ENCODE results near the gene ELMOD1. TPM values are rescaled to one million over a fixed set of nuclear protein-coding genes. Genes with fewer than 3 reads are reported as not detected.

Gene ELMOD1
- total RNA-seq, 1 experiment from 2014 or later: not detected

- H3K27ac Mint-ChIP-seq (ENCODE audit: low read depth, unreplicated experiment): no peak overlapping the region
- DNase-seq (ENCODE audit: unreplicated experiment): peak; percentile 79
Measured at GRCh38 chr11:107689317-107690202, 98.6 kb downstream of the ELMOD1 start.

DNA sequence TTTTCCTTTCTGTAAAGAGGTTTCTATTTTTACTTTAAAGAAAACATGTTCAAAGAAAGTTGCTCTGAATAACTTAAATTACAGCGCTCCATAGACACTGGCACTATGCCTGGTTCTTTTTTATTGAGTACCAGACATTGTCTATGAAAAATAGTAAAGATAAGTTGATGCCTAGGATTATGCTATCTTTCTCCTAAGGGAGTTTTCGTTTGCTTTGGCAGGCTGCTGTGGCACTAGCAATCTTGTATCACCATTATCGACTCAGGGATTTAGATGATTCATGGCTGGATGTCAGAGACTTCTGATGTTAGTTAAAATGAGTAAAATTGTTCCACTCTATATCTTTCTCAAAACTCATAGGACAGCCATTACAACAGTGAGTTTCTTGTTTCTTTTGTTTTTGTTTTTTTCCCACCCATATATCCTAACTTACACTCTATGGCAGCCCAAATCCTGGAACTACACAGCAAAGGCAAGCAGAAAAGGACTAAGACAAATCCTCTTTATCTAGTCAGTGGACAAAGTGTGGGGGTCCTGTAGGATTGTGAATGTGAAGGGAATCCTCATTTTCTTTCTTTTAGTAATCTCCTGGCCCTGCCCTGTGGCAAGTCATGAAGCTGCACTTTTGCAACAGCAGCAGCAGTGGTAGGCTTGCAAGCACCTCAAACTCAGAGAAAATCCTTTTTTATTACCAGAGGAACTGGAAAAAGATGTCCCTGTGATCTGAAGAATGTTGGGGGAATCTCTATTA, 100.2 kb downstream of the ELMOD1 start:
- intact Hi-C loops (cut with micrococcal nuclease): no loop called here
- no peak overlapping the region for H3K27ac Mint-ChIP-seq (ENCODE audit: low read depth, unreplicated experiment)
- no peaks in the 10 kb centered on the region for H3K9me3 Mint-ChIP-seq (ENCODE audit: unreplicated experiment)
- no peaks in the 10 kb centered on the region for H3K36me3 Mint-ChIP-seq (ENCODE audit: insufficient read depth, unreplicated experiment)
- peaks cover 4% of the 10 kb centered on the region for H3K4me1 Mint-ChIP-seq (ENCODE audit: insufficient read depth, unreplicated experiment)
- ChIA-PET CTCF (interaction anchor here (0.6 to 6.2 kb wide), 11 partner anchors 8 to 1512 kb away, joined by 3 to 114 read pairs (median 6); partner anchors contain the start of gene ALKBH8), POLR2A (interaction anchor here (0.7 kb wide), 1 partner anchor 135 kb away, joined by 4 read pairs; no protein-coding TSS in a partner anchor)
- no TSS peak for BruUV-seq (replicated peaks)
- no peaks in the 10 kb centered on the region for H3K27me3 Mint-ChIP-seq (ENCODE audit: insufficient read depth, unreplicated experiment)
- DNase-seq (ENCODE audit: unreplicated experiment): no peak
- H3K4me3 Mint-ChIP-seq (ENCODE audit: unreplicated experiment): no peak overlapping the region
- TF ChIP-seq, protein P1, sequence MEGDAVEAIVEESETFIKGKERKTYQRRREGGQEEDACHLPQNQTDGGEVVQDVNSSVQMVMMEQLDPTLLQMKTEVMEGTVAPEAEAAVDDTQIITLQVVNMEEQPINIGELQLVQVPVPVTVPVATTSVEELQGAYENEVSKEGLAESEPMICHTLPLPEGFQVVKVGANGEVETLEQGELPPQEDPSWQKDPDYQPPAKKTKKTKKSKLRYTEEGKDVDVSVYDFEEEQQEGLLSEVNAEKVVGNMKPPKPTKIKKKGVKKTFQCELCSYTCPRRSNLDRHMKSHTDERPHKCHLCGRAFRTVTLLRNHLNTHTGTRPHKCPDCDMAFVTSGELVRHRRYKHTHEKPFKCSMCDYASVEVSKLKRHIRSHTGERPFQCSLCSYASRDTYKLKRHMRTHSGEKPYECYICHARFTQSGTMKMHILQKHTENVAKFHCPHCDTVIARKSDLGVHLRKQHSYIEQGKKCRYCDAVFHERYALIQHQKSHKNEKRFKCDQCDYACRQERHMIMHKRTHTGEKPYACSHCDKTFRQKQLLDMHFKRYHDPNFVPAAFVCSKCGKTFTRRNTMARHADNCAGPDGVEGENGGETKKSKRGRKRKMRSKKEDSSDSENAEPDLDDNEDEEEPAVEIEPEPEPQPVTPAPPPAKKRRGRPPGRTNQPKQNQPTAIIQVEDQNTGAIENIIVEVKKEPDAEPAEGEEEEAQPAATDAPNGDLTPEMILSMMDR (IDR thresholded peaks at IDR 0.05; ENCODE audit: unreplicated experiment): no peak

More at GRCh38 chr11:107689317-107690202, 98.6 kb downstream of the ELMOD1 start:
- H3K36me3 Mint-ChIP-seq (ENCODE audit: insufficient read depth, unreplicated experiment): no peaks in the 10 kb centered on the region
- TF ChIP-seq, protein P1 (IDR thresholded peaks at IDR 0.05; ENCODE audit: unreplicated experiment): peak; percentile 83
- no peaks in the 10 kb centered on the region for H3K4me1 Mint-ChIP-seq (ENCODE audit: insufficient read depth, unreplicated experiment)
- intact Hi-C loops (cut with micrococcal nuclease): loop anchor here (1.0 kb wide), 4 partner anchors 82 to 140 kb away; no protein-coding TSS in a partner anchor
- ChIA-PET CTCF (interaction anchor here (0.5 to 6.2 kb wide), 50 partner anchors 8 to 1598 kb away, joined by 3 to 114 read pairs (median 5); partner anchors contain the start of gene ALKBH8), POLR2A (interaction anchor here (0.8 to 1.7 kb wide), 7 partner anchors 82 to 144 kb away, joined by 3 to 8 read pairs (median 4); no protein-coding TSS in a partner anchor)
- BruUV-seq (replicated peaks): no TSS peak
- no peaks in the 10 kb centered on the region for H3K9me3 Mint-ChIP-seq (ENCODE audit: unreplicated experiment)
- H3K4me3 Mint-ChIP-seq (ENCODE audit: unreplicated experiment): no peak overlapping the region
- no peaks in the 10 kb centered on the region for H3K27me3 Mint-ChIP-seq (ENCODE audit: insufficient read depth, unreplicated experiment)

DNA sequence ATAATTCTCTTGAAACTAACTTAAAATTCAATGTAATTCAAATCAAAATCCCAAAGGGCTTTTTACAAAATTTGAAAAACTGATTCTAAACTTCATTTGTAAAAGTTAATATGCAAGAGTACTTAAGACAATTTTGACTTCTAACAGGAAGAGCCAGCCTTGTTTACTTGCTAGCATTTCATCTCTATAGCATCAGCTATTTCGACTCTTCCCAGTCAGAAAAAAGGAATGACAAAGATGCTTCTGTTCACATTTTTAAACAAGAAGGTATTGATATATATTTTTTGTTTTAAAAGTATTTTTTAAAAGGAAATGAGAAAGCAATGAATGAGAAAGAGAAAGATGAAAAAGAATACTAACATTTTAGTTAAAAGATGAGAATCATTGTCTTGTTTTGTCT, 104.5 kb downstream of the ELMOD1 start:
- Mint-ChIP-seq H3K27me3 (ENCODE audit: insufficient read depth, unreplicated experiment) (no peaks in the 10 kb centered on the region), H3K9me3 (ENCODE audit: unreplicated experiment) (no peaks in the 10 kb centered on the region), H3K4me3 (ENCODE audit: unreplicated experiment) (no peak overlapping the region), H3K4me1 (ENCODE audit: insufficient read depth, unreplicated experiment) (peaks cover 7% of the 10 kb centered on the region), H3K36me3 (ENCODE audit: insufficient read depth, unreplicated experiment) (no peaks in the 10 kb centered on the region), H3K27ac (ENCODE audit: low read depth, unreplicated experiment) (no peak overlapping the region)
- no peak for DNase-seq (ENCODE audit: unreplicated experiment)
- ChIA-PET CTCF (interaction anchor here (0.7 to 1.5 kb wide), 3 partner anchors 66 to 154 kb away, joined by 4 to 6 read pairs (median 4); no protein-coding TSS in a partner anchor), POLR2A (interaction anchor here (0.7 to 1.4 kb wide), 4 partner anchors 15 to 200 kb away, joined by 3 to 5 read pairs (median 3); no protein-coding TSS in a partner anchor)
- BruUV-seq (replicated peaks): no TSS peak
- TF ChIP-seq, protein P1 (IDR thresholded peaks at IDR 0.05; ENCODE audit: unreplicated experiment): no peak
- intact Hi-C loops (cut with micrococcal nuclease): no loop called here

All from MCF 10A (cell line).